NCI-H1105 treated with DMSO at 0.1 percent for 48 hours (cell line): ENCODE data around the gene PPARA.
"Not testable (repeated sequence)": the region's sequence is repeated elsewhere in the genome, so short reads cannot be mapped to it uniquely, and the experiment has no call there.

Source experiments
- DNase-seq: peaks from one replicate; lab custom pipeline; 2025; lab: John Stamatoyannopoulos, UW

PPARA gene

DNA sequence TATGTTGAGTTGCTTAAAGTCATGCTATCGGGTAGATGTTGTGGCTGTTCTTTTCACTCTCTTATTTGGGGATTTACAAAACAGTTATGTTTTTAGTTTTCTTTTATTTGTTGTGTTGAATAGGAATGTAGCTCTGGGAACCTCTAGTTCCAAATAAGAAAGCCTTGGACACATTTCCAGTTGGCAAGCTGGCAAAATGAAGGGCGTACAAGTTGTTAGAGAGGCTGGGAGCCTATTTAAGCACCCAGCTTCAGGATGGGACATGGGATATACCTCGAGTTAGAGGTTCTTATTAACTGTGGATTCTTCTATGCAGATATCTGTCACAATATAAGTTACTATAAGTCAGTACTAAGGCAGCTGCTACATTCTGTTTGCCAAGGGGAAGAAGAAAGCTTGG is 22.8 kb downstream of the PPARA start:
- DNase-seq = no peak

DNA sequence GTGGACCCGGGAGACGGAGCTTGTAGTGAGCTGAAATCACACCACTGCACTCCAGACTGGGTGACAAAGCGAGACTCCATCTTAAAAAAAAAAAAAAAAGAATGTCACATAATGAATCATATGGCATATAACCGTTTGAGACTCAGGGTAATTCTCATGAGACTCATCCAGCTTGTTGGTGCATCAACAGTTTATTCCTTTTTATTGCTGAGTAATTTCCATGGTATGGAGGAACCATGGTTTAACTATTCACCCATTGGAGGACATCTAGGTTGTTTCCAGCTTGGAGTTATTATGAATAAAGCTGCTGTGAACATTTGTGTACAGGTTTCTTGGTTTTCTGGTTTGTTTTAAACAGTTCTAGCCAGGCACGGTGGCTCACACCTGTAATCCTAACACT is 25.3 kb downstream of the PPARA start:
- no peak for DNase-seq

- no peak for DNase-seq
Observed at GRCh38 chr22:46176508-46177003, 26.2 kb downstream of the PPARA start.

DNA sequence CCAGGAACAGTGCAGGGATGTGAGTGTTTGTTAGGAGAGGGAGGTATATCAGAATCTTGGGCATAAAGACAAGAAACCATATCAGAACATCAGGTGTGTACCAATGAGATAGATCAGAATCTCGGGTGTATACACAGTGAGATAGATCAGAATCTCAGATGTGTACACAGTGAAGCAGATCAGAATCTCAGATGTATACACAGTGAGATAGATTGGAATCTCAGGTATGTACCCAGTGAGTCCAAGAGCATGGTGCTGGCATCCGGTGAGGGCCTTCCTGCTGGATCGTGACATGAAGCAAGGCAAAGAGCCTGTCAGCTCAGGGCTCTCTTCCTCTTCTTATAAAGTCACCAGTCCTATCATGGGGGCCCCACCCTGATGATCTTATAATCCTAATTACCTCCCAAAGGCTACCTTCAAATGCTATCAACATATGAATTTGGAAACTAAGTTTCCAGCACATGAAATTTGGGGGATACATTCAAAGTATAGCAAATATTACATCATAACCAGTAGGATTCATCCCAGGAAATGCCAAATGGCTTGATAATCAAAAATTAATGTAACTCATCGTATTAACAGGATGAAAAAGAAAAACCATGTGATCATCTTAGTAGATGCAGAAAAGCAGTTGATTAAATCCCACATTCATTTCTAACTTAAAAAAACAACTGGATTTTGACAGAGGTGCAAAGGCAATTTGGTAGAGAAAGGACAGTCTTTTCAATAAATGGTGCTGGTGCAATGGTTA is 28.6 kb downstream of the PPARA start:
- no peak for DNase-seq

DNA sequence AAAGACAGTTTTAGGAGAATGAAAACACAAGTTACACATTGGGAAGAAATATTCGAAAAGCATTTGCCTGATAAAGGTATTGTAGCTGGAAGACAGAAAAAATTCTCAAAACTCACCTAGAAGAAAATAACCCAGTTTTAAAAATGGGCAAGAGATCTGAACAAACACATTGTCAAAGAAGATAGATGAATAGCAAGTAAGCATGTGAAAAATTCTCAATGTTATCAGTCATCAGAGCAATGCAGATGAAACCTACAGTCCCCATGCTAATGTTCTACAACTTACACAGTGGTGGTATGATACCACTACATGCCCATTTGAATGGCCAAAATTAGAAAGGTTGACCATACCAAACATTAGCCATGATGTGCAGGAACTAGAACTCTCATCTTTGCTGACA is 29.4 kb downstream of the PPARA start:
- DNase-seq = no peak

GRCh38 chr22:46180370-46181137 is 30.2 kb downstream of the PPARA start:
- DNase-seq = no peak

DNA sequence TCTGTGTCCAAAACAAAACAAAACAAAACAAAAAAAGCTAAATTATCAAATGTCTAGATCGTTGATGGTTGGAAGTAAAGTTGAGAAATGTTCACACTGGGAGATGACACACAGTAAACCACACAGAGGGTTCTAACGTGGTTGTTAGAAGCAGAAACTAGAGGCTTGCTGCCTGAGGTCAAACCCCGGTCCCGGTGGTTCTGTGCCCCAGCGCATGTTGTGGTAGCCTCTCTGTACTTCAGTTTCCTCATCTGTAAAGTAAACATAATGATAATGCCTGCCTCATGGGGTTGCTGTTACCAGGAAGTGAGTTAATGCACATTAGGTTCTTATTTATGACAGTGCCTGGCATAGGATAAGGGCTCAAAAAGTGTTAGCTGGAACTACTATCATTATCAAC is 33.4 kb downstream of the PPARA start:
- DNase-seq = no peak

DNA sequence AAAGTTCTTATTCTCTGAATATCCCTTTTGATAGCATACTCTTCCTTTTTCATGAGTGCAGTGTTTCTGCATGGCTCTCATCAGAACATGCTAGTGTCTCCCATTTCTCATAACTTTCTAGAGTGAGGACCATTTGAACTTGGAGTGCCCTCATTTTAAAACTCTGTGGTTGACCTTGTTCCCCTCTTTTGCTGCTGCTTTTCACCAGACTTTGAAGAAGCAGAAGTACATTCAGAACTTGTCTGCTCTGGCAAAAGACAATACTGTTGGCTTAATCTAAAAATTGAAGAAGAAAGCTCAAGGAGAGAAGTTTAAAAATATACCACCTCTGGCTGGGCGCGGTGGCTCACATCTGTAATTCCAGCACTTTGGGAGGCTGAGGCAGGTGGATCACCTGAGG is 35.0 kb downstream of the PPARA start:
- no peak for DNase-seq

DNA sequence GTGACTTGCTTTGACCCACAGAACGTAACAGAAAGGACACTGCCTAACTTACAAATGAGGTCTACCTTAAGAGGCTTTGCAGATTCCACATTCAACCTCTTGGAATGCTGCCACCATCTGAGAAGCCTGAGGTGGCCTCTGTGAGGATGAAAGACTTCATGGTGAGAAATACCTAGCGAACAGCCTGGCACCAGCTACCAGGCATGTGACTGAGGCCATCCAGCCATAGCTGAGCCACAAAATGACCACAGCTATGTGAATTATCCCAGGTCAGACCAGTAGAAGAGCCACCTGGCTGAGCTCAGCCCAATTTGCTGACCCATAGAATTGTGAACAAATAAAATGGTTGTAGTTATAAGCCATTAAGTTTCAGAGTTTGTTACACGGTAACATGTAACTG is 37.5 kb downstream of the PPARA start:
- no peak for DNase-seq

DNA sequence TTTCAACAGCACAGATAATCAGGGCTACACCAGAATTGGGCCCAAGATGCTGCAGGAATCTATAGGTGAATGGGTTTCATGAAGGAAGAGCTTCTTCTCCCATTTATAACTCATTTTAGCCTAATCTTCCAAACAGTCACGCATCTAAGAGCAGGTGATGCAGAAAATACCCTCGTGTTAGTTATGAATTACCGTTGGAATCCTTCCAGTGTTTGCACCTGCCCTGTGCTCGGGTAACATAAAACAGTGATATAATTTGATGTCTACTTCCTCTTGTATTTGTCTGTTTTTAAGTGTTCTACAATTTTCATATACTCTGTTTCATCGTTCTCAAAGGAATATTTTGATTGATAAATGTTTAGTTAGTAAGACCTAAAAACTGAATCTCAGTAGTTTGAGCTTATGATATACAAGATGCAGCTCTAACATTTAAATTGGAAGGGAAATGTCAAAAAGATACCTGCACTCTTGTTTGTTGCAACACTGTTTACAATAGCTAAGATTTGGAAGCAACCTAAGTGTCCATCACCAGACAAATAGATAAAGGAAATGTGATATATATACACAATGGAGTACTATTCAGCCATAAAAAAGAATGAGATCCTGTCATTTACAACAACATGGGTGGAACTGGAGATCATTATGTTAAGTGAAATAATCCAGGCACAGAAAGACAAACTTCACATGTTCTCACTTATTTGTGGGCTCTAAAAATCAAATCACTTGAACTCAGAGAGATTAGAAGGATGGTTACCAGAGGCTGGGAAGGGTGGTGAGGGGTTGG is 42.1 kb downstream of the PPARA start:
- DNase-seq = peak; percentile 50

DNA sequence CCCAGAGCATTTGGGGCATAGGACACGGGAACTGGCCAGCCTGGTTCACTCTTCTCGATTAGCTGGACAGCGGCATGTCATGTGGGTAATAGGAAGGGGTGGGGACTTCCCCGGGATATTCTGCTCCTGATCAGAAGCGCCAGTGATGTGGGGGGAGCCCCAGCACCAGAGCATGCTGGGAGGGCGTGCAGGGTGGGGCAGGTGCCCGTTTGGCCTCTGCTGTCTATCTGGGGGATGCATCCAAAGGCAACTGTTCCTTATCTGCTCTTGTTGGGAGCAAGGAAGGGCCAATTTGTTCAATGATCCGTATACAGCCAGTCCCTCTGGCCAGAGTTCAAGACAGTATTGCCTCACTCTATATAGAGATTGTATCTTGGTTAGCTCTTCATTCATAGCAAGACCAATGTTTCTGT is 43.6 kb downstream of the PPARA start:
- no peak for DNase-seq

- DNase-seq = no peak
Observed at GRCh38 chr22:46195487-46196165, 45.3 kb downstream of the PPARA start.

- no peak for DNase-seq
Observed at GRCh38 chr22:46196278-46196677, 46.0 kb downstream of the PPARA start.

DNA sequence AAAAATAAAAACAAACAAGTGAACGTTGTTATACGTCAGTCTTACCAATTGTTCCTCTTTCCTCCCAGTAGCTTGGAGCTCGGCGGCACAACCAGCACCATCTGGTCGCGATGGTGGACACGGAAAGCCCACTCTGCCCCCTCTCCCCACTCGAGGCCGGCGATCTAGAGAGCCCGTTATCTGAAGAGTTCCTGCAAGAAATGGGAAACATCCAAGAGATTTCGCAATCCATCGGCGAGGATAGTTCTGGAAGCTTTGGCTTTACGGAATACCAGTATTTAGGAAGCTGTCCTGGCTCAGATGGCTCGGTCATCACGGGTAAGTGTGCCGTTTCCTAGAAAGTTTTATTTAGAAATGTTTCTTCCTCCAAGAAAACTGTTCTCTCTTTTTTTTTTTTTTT is 47.9 kb downstream of the PPARA start:
- no peak for DNase-seq

DNA sequence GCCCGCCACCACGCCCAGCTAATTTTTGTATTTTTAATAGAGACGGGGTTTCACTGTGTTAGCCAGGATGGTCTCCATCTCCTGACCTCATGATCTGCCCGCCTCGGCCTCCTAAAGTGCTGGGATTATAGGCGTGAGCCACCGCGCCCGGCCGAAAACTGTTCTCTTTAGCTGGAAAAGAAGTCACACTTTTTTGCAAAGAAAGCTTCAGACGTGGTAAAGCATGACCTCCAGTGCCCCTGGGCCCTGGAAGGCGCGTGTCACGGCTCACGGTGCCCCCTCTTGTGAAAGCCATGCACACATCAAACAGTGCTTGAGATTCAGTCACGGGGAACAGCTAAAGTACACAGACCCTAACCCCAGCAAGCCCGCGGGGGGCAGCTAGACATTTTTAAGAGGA is 48.5 kb downstream of the PPARA start:
- not testable (repeated sequence) for DNase-seq

DNA sequence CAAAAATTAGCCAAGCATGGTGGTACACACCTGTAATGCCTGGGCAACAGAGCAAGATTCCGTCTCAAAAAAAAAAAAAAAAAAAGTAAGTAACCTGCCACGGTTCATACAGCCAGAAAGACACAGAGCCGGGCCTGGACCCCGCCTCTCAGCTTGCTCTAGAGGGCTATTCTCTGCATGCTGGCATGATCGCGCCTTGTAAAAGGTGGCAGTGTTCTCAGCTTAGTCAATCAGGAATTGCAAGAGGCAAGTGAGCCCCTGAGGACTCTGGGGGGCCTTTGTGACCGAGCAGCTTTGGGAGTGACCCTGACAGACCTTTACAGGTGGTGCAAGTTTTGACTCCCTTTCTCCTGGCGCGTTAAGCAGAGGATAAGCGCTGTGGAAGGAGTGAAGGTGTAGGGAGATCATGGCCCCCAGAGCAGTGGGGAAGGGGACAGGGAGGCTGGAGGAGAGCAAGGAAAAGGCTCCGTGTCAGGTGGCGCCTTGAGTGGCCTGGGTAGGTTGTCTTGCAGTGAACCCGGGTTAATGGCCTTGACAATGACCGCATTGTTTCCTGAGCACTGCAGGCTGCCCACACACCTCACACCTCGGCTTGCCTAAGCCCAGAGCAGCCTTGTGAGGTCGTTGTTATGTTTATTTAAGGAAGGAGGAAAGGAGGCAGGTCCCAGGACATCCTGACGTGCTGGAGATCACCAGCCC is 50.9 kb downstream of the PPARA start:
- no peak for DNase-seq

- no peak for DNase-seq
Observed at GRCh38 chr22:46202897-46203600, 52.7 kb downstream of the PPARA start.

DNA sequence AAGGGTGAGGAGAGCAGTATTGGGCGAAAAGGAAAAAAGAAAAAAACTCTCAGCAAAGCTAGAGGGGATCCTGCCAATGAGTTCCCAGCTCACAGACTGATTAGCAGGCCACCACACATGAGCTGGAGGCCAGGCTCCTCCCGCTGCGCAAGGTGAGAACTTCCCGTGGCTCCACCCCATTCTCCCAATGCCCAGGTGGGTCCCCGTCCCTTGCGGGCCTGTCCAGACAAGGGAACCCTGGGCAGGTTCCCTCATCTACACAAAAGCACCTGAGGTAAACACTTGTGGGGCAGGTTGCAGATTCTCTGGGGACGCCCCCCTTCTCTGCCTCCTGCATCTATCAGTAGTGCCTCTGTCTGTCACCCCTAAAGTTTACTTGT is 53.3 kb downstream of the PPARA start:
- DNase-seq = no peak

- DNase-seq = no peak
Observed at GRCh38 chr22:46209262-46209661, 58.9 kb downstream of the PPARA start.

- no peak for DNase-seq
Observed at GRCh38 chr22:46212195-46212594, 61.9 kb downstream of the PPARA start.

DNA sequence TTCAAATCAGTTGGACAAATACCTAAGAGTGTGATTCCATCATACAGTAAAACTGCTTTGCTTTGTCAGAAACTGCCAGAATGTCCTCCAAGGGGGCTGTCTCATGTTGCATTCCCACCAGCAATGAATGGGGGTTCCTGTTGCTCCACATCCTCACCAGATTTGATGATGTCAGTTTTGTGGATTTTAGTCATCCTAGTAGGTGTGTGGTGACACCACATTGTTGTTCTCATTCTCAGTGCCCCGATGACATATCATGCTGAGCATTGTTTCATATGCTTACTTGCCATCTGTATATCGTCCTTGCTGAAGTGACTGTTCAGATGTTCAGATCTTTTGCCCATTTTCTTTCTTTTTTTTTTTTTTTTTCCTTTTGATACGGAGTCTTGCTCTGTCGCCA is 62.7 kb downstream of the PPARA start:
- no peak for DNase-seq
